DMS53 treated with DMSO at 0.1 percent for 48 hours (cell line): ENCODE data around the gene ABR.
"Not testable (repeated sequence)": the region's sequence is repeated elsewhere in the genome, so short reads cannot be mapped to it uniquely, and the experiment has no call there.

Source experiments
- DNase-seq: peaks from one replicate; lab custom pipeline; 2025; ENCODE audit not compliant: unreplicated experiment; lab: John Stamatoyannopoulos, UW

ABR gene

GRCh38 chr17:995324-995723 is 184.5 kb downstream of the ABR start:
- DNase-seq = not testable (repeated sequence)

DNA sequence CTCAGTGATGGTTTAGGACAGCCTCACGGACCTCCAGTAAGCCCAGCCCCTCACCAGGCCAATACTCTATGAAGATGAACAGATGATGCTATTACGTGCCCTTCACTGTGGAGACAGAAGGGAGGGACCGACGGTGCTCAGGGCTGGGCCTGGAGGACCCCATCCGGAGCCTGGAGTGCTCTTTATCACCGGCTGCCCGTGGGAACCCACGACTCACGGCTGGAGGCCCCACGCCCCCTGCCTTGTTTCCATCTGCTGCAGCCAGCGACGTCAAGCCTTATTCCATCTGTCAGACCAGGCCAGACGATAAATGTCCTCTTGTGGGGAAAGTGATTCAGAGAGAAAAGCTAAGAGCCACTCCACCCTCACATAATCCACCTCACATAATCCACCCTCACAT is 186.8 kb downstream of the ABR start:
- no peak for DNase-seq

GRCh38 chr17:988561-988960 is 191.2 kb downstream of the ABR start:
- no peak for DNase-seq

- no peak for DNase-seq
These were observed 191.8 kb downstream of the ABR start for GRCh38 chr17:987931-988330.

- DNase-seq = no peak
These were observed 193.4 kb downstream of the ABR start for GRCh38 chr17:986322-986929.

DNA sequence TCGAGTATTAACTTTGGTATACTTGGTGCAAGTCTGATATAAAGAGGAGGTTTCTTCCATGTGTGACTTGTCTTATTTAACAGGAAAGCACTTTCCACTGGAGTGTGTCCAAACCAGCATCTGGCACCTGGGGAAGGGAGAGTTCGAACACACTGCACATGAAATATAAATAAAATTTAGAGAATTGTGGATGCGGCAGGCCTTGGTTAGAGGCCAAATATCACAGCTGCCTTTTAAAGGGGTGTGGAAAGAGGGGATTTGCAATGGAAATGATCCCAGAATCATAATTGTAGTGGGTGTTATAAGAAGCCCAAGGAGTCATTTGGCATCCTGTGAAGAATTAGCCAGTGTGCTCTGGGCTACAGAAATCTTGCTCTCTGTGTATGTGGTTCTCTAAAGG is 195.9 kb downstream of the ABR start:
- no peak for DNase-seq

GRCh38 chr17:981292-981658 is 198.5 kb downstream of the ABR start:
- no peak for DNase-seq

GRCh38 chr17:980406-981291 is 199.1 kb downstream of the ABR start:
- DNase-seq = peak; percentile 75

GRCh38 chr17:979539-980405 is 200.0 kb downstream of the ABR start, which contains the start of gene NXN:
NXN (minus strand) TSS chr17:979776.
- DNase-seq = peak; percentile 21

DNA sequence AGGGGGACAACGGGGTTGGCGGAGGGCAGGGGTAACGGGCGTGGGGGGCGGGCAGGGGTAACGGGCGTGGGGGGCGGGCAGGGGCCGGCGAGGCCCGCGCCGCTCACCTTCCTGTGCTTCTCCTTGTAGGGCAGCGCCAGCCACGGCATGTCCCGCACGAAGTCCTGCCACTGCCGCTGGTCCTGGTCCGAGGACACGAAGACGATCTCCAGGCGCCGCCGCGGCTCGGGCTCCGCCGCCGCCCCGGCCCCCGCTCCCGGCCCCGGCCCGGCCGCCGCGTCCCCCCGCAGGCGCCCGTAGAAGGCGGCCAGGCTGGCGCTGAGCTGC is 200.6 kb downstream of the ABR start:
- peak; percentile 20 for DNase-seq

DNA sequence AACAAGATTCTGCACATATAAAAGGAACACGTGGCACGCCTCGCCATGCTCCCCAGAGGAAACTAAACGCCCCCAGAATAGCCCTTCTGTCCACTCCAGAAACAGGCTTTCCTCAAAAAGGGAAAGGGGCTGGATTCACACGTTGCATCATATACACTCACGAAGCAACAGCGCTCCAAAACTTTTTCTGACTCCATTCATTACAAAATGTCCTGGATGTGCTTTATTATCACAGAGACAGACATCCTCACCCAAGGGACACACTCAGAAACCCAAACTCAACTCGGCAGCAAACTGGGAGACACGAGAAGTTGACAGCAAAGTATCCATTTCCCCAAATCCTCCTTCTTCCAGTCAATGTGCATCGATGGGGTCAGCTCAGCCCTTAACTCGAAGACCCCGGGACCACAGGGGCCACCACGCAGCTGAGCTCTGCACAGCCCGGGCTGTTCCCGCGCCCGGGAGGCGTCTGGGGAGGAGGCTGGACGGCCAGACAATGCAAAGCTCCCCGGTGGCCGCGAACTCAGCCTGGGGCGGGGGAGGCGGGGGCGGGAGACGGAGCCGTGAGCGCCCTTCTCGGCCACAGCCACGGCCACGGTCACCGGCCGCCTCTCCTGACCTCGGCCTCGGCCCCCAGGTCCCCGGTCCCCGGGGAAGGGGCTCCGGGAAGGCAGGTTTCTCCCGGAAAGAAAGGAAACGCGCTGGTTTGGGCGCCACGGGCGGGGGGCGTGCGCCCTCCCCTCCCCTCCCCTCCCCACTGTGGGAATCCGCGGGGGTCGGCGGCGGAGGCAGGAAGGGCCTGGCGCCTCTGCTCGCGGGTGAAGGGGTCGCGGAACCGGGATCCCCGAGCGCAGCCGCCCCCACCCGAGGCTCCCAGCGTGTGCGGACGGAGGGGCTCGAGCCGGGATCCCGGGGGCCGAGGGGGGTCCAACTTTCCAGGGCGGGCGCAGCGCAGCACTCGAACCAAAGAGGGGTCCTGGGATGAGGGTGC is 201.4 kb downstream of the ABR start:
- no peak for DNase-seq

DNA sequence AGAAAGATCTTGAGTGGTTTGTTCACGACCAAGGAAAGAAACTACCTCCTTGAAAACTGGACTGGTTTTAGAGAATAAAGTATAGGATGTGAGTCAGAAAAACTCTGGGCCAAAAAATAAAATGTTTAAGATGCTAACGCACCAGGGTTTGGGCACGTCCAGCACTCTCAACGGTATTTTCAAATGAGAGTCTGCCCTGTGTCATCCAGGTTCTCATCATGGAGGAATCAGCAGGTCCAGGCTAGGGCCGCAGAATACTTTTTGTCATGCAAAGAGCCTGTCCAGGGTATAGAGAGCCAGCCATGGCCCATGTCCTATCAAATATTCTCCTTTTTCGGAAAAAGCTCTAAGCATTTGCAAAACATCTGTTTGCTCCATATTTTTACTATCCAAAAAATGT is 202.6 kb downstream of the ABR start:
- no peak for DNase-seq

DNA sequence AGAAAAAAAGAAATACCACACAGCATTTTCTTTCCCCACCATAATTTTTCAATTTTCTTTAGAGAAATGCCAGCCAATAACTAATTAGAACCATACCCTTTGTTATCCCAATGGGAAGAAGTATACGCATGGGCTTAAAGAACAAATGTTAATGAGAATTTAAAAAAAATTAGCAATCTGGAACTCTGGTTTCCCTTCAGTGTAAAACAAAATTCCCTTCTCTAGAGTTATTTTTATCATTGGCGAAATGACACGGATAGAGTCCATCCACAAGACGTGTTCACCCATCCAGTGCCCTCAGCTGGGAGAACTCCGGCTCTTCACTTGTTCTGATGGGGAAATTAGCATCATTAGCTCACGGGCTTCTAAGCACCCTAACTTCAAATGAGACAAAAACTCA is 203.5 kb downstream of the ABR start:
- no peak for DNase-seq

DNA sequence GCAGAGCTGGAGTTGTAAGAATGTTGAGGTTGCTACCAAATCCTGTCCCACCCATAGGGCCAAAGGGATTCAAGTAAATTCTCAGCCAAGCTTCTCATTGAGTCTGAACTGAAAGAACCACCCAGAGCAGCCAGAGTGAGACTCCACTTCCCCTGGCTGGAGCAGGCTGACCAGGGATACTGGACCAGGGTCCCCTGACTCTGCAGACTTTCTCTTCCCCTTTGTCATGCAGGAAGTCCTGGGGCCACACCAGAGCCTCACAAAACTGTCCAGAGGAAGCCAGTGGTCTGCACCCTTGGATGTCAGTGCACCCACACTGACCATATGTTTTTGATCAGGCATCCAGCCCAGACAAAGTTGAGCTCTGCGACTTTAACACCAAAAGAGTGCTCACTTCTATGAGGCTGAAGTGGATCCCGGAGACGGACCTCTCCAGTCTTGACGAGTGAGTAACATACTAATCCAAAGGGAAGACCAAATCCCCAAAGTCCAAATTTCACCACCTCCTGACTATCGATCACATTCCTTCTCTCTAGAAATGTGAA is 204.3 kb downstream of the ABR start:
- DNase-seq = no peak

- not testable (repeated sequence) for DNase-seq
These were observed 205.0 kb downstream of the ABR start for GRCh38 chr17:974778-975177.

DNA sequence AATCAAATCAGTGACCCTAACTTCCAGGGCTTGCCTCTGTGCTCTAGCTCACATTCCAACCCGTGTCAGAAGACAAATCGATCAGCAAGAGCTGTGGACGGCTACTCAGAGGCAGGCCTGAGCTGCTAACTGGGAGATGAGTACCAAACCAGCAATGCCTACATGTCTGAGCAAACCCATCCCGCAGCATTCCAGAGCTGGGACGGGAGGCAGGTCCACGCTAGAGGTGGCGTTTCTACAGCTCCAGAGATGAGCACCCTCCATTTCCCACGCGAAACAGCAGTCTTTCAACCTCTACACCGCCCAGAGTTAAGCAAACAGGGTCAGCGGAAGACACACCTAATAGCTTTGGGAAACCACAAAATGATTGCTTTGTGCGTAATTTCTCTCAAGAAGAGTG is 206.7 kb downstream of the ABR start:
- no peak for DNase-seq

GRCh38 chr17:971861-972260 is 207.9 kb downstream of the ABR start:
- DNase-seq = not testable (repeated sequence)

- no peak for DNase-seq
These were observed 209.4 kb downstream of the ABR start for GRCh38 chr17:970364-970763.

DNA sequence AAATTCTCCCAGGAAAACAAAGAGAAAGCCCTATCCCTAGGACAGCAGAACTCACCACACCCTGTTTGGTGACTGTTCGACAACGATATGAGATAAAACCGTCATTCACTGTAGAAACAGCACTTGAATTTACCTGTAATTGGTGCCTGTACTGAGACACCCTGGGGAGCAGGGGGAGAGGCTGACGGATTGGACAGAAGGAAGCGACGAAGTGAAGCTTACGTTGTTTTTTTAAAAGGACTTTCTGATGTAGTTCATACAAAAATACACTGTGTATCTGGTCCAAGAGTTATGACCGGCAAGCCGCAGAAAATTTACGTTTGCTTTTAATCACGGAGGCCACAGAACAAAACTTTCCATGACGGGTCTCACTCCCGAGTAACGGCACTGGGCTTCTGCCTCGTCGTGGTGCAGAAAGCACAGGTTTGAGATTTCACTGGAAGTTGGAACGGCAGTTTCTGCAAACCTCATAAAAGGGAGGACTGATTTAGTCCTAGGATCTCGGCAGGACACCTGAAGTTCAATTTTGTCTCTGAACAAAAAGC is 209.9 kb downstream of the ABR start:
- no peak for DNase-seq
